H1 (cell line): ENCODE measurements around the gene PTPMT1. TPM values are rescaled to one million over a fixed set of nuclear protein-coding genes. Genes with fewer than 3 reads are reported as not detected.

ENCODE experiments used
- CTCF ChIA-PET: fragments of 300-600 bp; sonication (Branson Sonifier 250); formaldehyde crosslinking; loops from one replicate; lab custom pipeline; 2021; ENCODE audit not compliant: partially characterized antibody; lab: Charles Lee
- POLR2A ChIA-PET: fragments of 300-600 bp; sonication (Branson Sonifier 250); formaldehyde crosslinking; loops from one replicate; lab custom pipeline; 2021; ENCODE audit warnings: inconsistent platforms; ENCODE audit not compliant: partially characterized antibody; lab: Charles Lee
- DNase-seq, 2 experiments: peaks; one replicate each; pipeline versions ENCODE4 v3.0.0 to v3.0.0-alpha.2; 2010 to 2022; ENCODE audit warnings: low spot score in 2 of 2, low read depth in 1 of 2, mixed read lengths in 1 of 2
- FAIRE-seq: peaks from 2 replicates; lab custom pipeline; 2011; peaks lifted over from hg19 to GRCh38; lab: Jason Lieb, UNC
- H2AFZ ChIP-seq: 2 replicates; pipeline ENCODE4 v1.8.1; 2012; ENCODE audit warnings: low read length, inconsistent platforms
- H2AK5ac ChIP-seq: 2 replicates; pipeline ENCODE4 v1.6.1; 2013; ENCODE audit warnings: low read depth, low read length
- H2BK120ac ChIP-seq: replicated peaks from 2 replicates; pipeline ENCODE3; 2013; ENCODE audit warnings: low read depth, low read length, inconsistent platforms
- H2BK12ac ChIP-seq: 2 replicates; pipeline ENCODE4 v1.6.1; 2013; ENCODE audit warnings: low read depth, low read length
- H2BK15ac ChIP-seq: 2 replicates; pipeline ENCODE4 v1.6.1; 2013; ENCODE audit warnings: low read length
- H2BK20ac ChIP-seq: 2 replicates; pipeline ENCODE4 v1.6.1; 2013; ENCODE audit warnings: low read length
- H2BK5ac ChIP-seq: 2 replicates; pipeline ENCODE4 v1.6.1; 2013; ENCODE audit warnings: low read depth, low read length
- H3K14ac ChIP-seq: 2 replicates; pipeline ENCODE4 v1.6.1; 2013; ENCODE audit warnings: inconsistent platforms; ENCODE audit not compliant: insufficient read length
- H3K18ac ChIP-seq: 2 replicates; pipeline ENCODE4 v1.6.1; 2013; ENCODE audit warnings: low read length; ENCODE audit errors: extremely low read depth
- H3K23ac ChIP-seq: 2 replicates; pipeline ENCODE4 v1.6.1; 2013; ENCODE audit warnings: inconsistent platforms; ENCODE audit not compliant: insufficient read length
- H3K23me2 ChIP-seq: 2 replicates; pipeline ENCODE4 v1.6.1; 2013; ENCODE audit warnings: low read depth, low read length
- H3K27ac ChIP-seq: 2 replicates; pipeline ENCODE4 v1.6.1; 2011; ENCODE audit warnings: low read depth, low read length, inconsistent platforms
- H3K27me3 ChIP-seq, 4 experiments: replicated peaks in 1 of 4; 1 replicate in 1 of 4; 2 replicates in 3 of 4; pipeline versions ENCODE4 v1.6.1 to v1.8.1; 2011 to 2013; ENCODE audit warnings: low read length in 3 of 4, mild to moderate bottlenecking in 3 of 4, inconsistent platforms in 2 of 4, mixed read lengths in 2 of 4, moderate library complexity in 1 of 4; ENCODE audit not compliant: control insufficient read depth in 3 of 4, insufficient read depth in 3 of 4; ENCODE audit errors: extremely low read depth in 1 of 4
- H3K36me3 ChIP-seq, 4 experiments: 2 replicates each; pipeline versions ENCODE4 v1.6.1 to v1.8.1; 2011 to 2013; ENCODE audit warnings: mild to moderate bottlenecking in 4 of 4, low read length in 3 of 4, moderate library complexity in 2 of 4, control low read depth in 1 of 4, inconsistent platforms in 1 of 4; ENCODE audit not compliant: insufficient read depth in 4 of 4, control insufficient read depth in 2 of 4
- H3K4ac ChIP-seq: replicated peaks from 2 replicates; pipeline ENCODE3; 2013; ENCODE audit warnings: low read length, low read depth, mixed read lengths, inconsistent platforms; ENCODE audit not compliant: insufficient read length
- H3K4me1 ChIP-seq, 4 experiments: replicated peaks in 1 of 4; 1 replicate in 1 of 4; 2 replicates in 3 of 4; pipeline versions ENCODE4 v1.6.1 to v1.8.1; 2011 to 2013; ENCODE audit warnings: low read length in 3 of 4, inconsistent platforms in 2 of 4, mixed read lengths in 1 of 4; ENCODE audit not compliant: insufficient read depth in 4 of 4, control insufficient read depth in 3 of 4
- H3K4me2 ChIP-seq, 2 experiments: 2 replicates each; pipeline versions ENCODE4 v1.6.1 to v1.8.1; 2011 to 2013; ENCODE audit warnings: low read depth in 2 of 2, low read length in 2 of 2, control low read depth in 1 of 2, inconsistent platforms in 1 of 2, mild to moderate bottlenecking in 1 of 2; ENCODE audit not compliant: insufficient read depth in 1 of 2
- H3K4me3 ChIP-seq, 4 experiments: fragments of 200-600, 300-600 bp in 1 of 4; sonication (generic), shearing (Covaris generic), sonication (Bioruptor Twin) in 1 of 4; 2 replicates each; pipeline versions ENCODE4 v1.5.1 to v1.8.1; 2011 to 2016; ENCODE audit warnings: low read length in 4 of 4, low read depth in 3 of 4, control low read depth in 2 of 4, inconsistent platforms in 2 of 4, mild to moderate bottlenecking in 2 of 4, mixed read lengths in 1 of 4, moderate library complexity in 1 of 4; ENCODE audit not compliant: insufficient read depth in 2 of 4; ENCODE audit errors: extremely low read depth in 1 of 4
- H3K56ac ChIP-seq: replicated peaks from 2 replicates; pipeline ENCODE3; 2013; ENCODE audit warnings: low read depth, mild to moderate bottlenecking, mixed read lengths, low read length, inconsistent platforms; ENCODE audit not compliant: insufficient read length
- H3K79me1 ChIP-seq: 2 replicates; pipeline ENCODE4 v1.6.1; 2013; ENCODE audit warnings: low read depth, low read length, control low read depth
- H3K79me2 ChIP-seq, 2 experiments: 2 replicates each; pipeline versions ENCODE4 v1.6.1 to v1.8.1; 2012 to 2013; ENCODE audit warnings: low read length in 2 of 2, mild to moderate bottlenecking in 2 of 2, inconsistent platforms in 1 of 2; ENCODE audit not compliant: insufficient read depth in 2 of 2, control insufficient read depth in 1 of 2
- H3K9ac ChIP-seq, 4 experiments: replicated peaks in 1 of 4; 1 replicate in 1 of 4; 2 replicates in 3 of 4; pipeline versions ENCODE4 v1.6.1 to v1.8.1; 2011 to 2013; ENCODE audit warnings: low read depth in 3 of 4, low read length in 3 of 4, control low read depth in 2 of 4, mild to moderate bottlenecking in 2 of 4, moderate library complexity in 2 of 4, inconsistent platforms in 1 of 4; ENCODE audit errors: extremely low read depth in 1 of 4
- H3K9me3 ChIP-seq, 2 experiments: 2 replicates each; pipeline versions ENCODE4 v1.6.1 to v1.8.1; 2012 to 2013; ENCODE audit warnings: mild to moderate bottlenecking in 2 of 2, moderate library complexity in 2 of 2, control low read depth in 1 of 2, inconsistent platforms in 1 of 2, low read depth in 1 of 2, low read length in 1 of 2, mixed read lengths in 1 of 2; ENCODE audit not compliant: insufficient read depth in 2 of 2
- H4K20me1 ChIP-seq, 2 experiments: replicated peaks in 1 of 2; 2 replicates each; pipeline versions ENCODE3 to v1.8.1; 2011 to 2013; ENCODE audit warnings: inconsistent platforms in 2 of 2, low read length in 2 of 2, mild to moderate bottlenecking in 1 of 2; ENCODE audit not compliant: insufficient read depth in 2 of 2, control insufficient read depth in 1 of 2
- H4K5ac ChIP-seq: 2 replicates; pipeline ENCODE4 v1.6.1; 2013; ENCODE audit warnings: low read length, low read depth, mixed read lengths, inconsistent platforms; ENCODE audit not compliant: insufficient read length
- H4K8ac ChIP-seq: 2 replicates; pipeline ENCODE4 v1.8.0; 2013; ENCODE audit warnings: mild to moderate bottlenecking, moderate library complexity, low read length, inconsistent platforms; ENCODE audit not compliant: insufficient read depth; ENCODE audit errors: extremely low read depth
- H4K91ac ChIP-seq: replicated peaks from 2 replicates; pipeline ENCODE3; 2013; ENCODE audit warnings: low read length, mixed read lengths, inconsistent platforms; ENCODE audit not compliant: insufficient read length
- MAFK ChIP-seq: IDR thresholded peaks from 2 replicates; pipeline ENCODE4 v1.6.1; 2012; ENCODE audit warnings: low read depth, mild to moderate bottlenecking, improper control_type of control experiment, low read length
- RAD21 ChIP-seq, 2 experiments: IDR thresholded peaks in 1 of 2; conservative IDR thresholded peaks in 1 of 2; 2 replicates each; pipeline ENCODE4 v1.6.1; 2011; ENCODE audit warnings: low read depth in 2 of 2, low read length in 2 of 2, improper control_type of control experiment in 1 of 2, inconsistent platforms in 1 of 2, mild to moderate bottlenecking in 1 of 2, moderate library complexity in 1 of 2
- WGBS, 2 experiments: shearing (Covaris generic) in 1 of 2; methylation state at CpG; one replicate each; pipeline versions ENCODE4 v1.1.6 to v1.1.7; 2013 to 2015; ENCODE audit warnings: low lambda C conversion rate in 2 of 2, mixed read lengths in 2 of 2, inconsistent platforms in 1 of 2, low coverage in 1 of 2, missing lambda C conversion rate in 1 of 2; ENCODE audit not compliant: insufficient replicate concordance in 2 of 2, insufficient coverage in 1 of 2, insufficient read length in 1 of 2; ENCODE audit errors: extremely low coverage in 1 of 2, missing lambda C conversion rate in 1 of 2; 5-methylcytosine and 5-hydroxymethylcytosine counted together
- polyA plus RNA-seq, 7 experiments: library from polyadenylated mRNA; depleted of rRNA in 3 of 7; stranded (reverse) in 5 of 7; unstranded in 2 of 7; fragments of >200 nt in 5 of 7; fragments of 200-250 nt in 2 of 7; gene quantifications; 1 replicate in 5 of 7; 2 replicates in 1 of 7; 4 replicates in 1 of 7; pipeline versions ENCODE4 v1.2.1 to v1.2.3, GENCODE V29; 2011 to 2013; ENCODE audit warnings: missing spikeins in 2 of 7, mixed read lengths in 2 of 7
- total RNA-seq: library from RNA; stranded (reverse); fragmentation: NEBNext Ultra II Directional; extraction: Animal tissue kit (Norgen Biotek cat#: 25700); gene quantifications from 2 replicates; pipeline ENCODE4 v1.2.1, GENCODE V29; 2021
- TF ChIP-seq, protein P1 (sequence below), 3 experiments: IDR thresholded peaks; 1 replicate in 2 of 3; 2 replicates in 1 of 3; pipeline versions ENCODE4 v1.5.1 to v1.6.1; 2011; ENCODE audit warnings: low read length in 3 of 3, mild to moderate bottlenecking in 3 of 3, inconsistent platforms in 2 of 3, low read depth in 1 of 3, moderate library complexity in 1 of 3; ENCODE audit not compliant: insufficient read depth in 1 of 3; ENCODE audit errors: control extremely low read depth in 1 of 3

Gene PTPMT1
- total and polyA plus RNA-seq, 2 of the 8 experiments (the other 6 are each of a cell fraction or from before 2014, with no cell fraction given): 44.8 to 105 TPM

DNA sequence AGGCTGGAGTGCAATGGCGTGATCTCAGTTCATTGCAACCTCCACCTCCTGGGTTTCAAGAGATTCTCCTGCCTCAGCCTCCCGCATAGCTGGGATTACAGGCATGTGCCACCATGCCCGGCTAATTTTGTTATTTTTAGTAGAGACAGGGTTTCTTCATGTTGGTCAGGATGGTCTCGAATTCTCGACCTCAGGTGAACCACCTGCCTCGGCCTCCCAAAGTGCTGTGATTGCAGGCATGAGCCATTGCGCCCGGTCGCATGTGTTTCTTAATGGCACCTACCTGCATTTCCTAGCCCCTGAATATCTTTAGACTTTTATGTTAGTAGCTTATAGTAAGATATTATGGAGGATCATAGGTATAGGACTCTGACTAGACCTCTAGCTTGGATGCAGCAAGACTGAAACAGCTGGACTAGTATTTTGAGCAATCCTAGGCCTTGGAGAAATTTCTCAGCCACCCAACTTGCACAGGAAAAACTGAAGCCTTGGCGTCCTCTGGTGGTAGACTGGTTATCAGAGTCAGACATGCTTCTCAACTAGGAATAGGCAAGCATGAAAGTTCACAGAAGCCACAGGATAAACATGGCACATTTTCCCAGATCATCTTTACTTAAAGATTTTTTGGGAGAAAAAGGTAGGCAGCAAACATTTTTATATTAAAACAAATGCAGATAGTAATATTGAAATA is 51.5 kb downstream of the PTPMT1 start:
- Histone ChIP-seq H3K27me3 (no peaks in the 10 kb centered on the region), H3K23ac (no peak overlapping the region), H3K4me2 (no peak overlapping the region), H3K36me3 (peaks cover 6 to 28% (median 16%) of the 10 kb centered on the region in 4 experiments; a peak in 7 of 8 replicates), H2BK20ac (no peak overlapping the region), H4K91ac (no peak overlapping the region), H3K9me3 (no peaks in the 10 kb centered on the region), H3K18ac (no peak overlapping the region), H3K14ac (no peak overlapping the region), H4K8ac (no peak overlapping the region), H3K4me1 (no peaks in the 10 kb centered on the region), H3K27ac (no peak overlapping the region), H4K5ac (no peak overlapping the region), H2BK120ac (no peak overlapping the region), H3K4me3 (no peak overlapping the region), H3K56ac (no peak overlapping the region), H3K79me1 (no peaks in the 10 kb centered on the region), H2BK12ac (no peak overlapping the region), H2BK5ac (no peak overlapping the region), H3K9ac (no peak overlapping the region), H2BK15ac (no peak overlapping the region), H4K20me1 (no peaks in the 10 kb centered on the region), H3K23me2 (no peaks in the 10 kb centered on the region), H2AFZ (no peak overlapping the region), H3K79me2 (no peaks in the 10 kb centered on the region), H2AK5ac (no peak overlapping the region), H3K4ac (no peak overlapping the region)
- 89% methylated on average over 10 of the region's 10 CpGs; no CpG with 5 or more reads in 1 of the 2 experiments for WGBS, 2 experiments
- no peak for DNase-seq
- ChIA-PET CTCF (interaction anchor here (0.6 to 2.2 kb wide), 25 partner anchors 10 to 192 kb away, joined by 3 to 17 read pairs (median 4); partner anchors contain the start of genes C1QTNF4, KBTBD4 and PTPMT1), POLR2A (interaction anchor here (0.9 to 3.4 kb wide), 9 partner anchors 11 to 99 kb away, joined by 3 to 16 read pairs (median 5); partner anchors contain the start of genes AGBL2, KBTBD4 and NDUFS3)
- peak; percentile 88 to 90 for TF ChIP-seq RAD21 (IDR thresholded peaks at IDR 0.05 in 1 of 2, conservative IDR thresholded peaks at IDR 0.05 in 1 of 2; ENCODE audit: low read depth in 2 of 2, low read length in 2 of 2)
- TF ChIP-seq, protein P1, sequence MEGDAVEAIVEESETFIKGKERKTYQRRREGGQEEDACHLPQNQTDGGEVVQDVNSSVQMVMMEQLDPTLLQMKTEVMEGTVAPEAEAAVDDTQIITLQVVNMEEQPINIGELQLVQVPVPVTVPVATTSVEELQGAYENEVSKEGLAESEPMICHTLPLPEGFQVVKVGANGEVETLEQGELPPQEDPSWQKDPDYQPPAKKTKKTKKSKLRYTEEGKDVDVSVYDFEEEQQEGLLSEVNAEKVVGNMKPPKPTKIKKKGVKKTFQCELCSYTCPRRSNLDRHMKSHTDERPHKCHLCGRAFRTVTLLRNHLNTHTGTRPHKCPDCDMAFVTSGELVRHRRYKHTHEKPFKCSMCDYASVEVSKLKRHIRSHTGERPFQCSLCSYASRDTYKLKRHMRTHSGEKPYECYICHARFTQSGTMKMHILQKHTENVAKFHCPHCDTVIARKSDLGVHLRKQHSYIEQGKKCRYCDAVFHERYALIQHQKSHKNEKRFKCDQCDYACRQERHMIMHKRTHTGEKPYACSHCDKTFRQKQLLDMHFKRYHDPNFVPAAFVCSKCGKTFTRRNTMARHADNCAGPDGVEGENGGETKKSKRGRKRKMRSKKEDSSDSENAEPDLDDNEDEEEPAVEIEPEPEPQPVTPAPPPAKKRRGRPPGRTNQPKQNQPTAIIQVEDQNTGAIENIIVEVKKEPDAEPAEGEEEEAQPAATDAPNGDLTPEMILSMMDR (IDR thresholded peaks at IDR 0.05; ENCODE audit: control extremely low read depth in 1 of 3, insufficient read depth in 1 of 3, low read depth in 1 of 3, low read length in 3 of 3): peak; percentile 14 to 83 (median 68)
- TF ChIP-seq MAFK: no peak
- FAIRE-seq: no peak
